Heart left ventricle (tissue), 13 donors: ENCODE measurements around the gene ERRFI1.

Experiments
- CTCF ChIP-seq, 12 donors: fragments of 200-600 bp; sonication (generic) in 4 of 12; IDR thresholded peaks; one replicate each; pipeline versions ENCODE4 v1.5.0 to v1.8.0; 2018 to 2022; ENCODE audit warnings: antibody characterized with exemption in 12 of 12, mild to moderate bottlenecking in 5 of 12
- POLR2A ChIP-seq, 2 donors: fragments of 450-650 bp; IDR thresholded peaks; one replicate each; pipeline ENCODE4 v1.6.1; 2017; ENCODE audit warnings: antibody characterized with exemption in 2 of 2, mild to moderate bottlenecking in 2 of 2, moderate library complexity in 2 of 2
- donor health status: ischemic (EF 13 %, LVEDD 7.1; RV severe dilation, severe dysfunction).
- donor health status: DM: no; HTN: yes; CAD: no.
- donor health status: DM: no; HTN: no; CAD: no.
- donor health status: ischemic (EF 25% LVEDD 6.9; RV normal size, moderate dysfunction).
- donor health status: ischemic (EF 25% LVEDD 5.7; RV mildly dilated, moderate dysfunction).
- donor health status: ischemic (EF 35%, LVEDD 5.7; RV mildly dilated, moderate dysfunction).
- donor health status: nonischemic (EF 11% LVEDD 7.7; RV severe dilation, severe dysfunction).
- donor health status: DM: yes; HTN: yes; CAD: no.
- donor health status: PGD.
- donor health status: ischemic (EF 29% LVEDD 5.4; RV normal size, mild dysfunction).
- donor health status: nonischemic (EF 23%, LVEDD 6.1; RV moderate dilation, normal function).

GRCh38 chr1:7970246-7970645 lies 55.9 kb downstream of the ERRFI1 start:
- no peak for TF ChIP-seq CTCF (IDR thresholded peaks at IDR 0.05)
- no peak for TF ChIP-seq POLR2A (IDR thresholded peaks at IDR 0.05)
